ENCODE measurements around the gene SGCD. TPM values are rescaled to one million over a fixed set of nuclear protein-coding genes. Genes with fewer than 3 reads are reported as not detected.

The SGCD gene
- total RNA-seq, 4 donors from 2014 or later, result 0.37 to 3.7 (median 2.4) TPM

- TF ChIP-seq EP300 (IDR thresholded peaks at IDR 0.05; ENCODE audit: low read depth), result no peak
- TF ChIP-seq CTCF (IDR thresholded peaks at IDR 0.05), result no peak
- no peak for TF ChIP-seq POLR2A (IDR thresholded peaks at IDR 0.05)
- no peak for TF ChIP-seq POLR2AphosphoS5 (IDR thresholded peaks at IDR 0.05)
- H3K9me3 ChIP-seq, result no peaks in the 10 kb centered on the region
- no peaks in the 10 kb centered on the region for H3K4me1 ChIP-seq
- H3K4me3 ChIP-seq, result no peak overlapping the region
- no peaks in the 10 kb centered on the region for H3K27me3 ChIP-seq
- DNase-seq, result no peak
- 63 to 82% methylated on average over 1 of the region's 1 CpG for WGBS, 2 donors (ENCODE audit: low coverage in 1 of 2)
- in situ Hi-C loops (cut with MboI; ENCODE audit: low pct_ligation_motif_present in 1 of 4, low pct_unique_long_range_greater_than_20kb in 1 of 4, low sequenced_read_pairs in 3 of 4) (no loop called here), intact Hi-C loops (cut with DNase I; ENCODE audit: low total_unique reads) (no loop called here)
- H3K27ac ChIP-seq, result no peak overlapping the region
- H3K36me3 ChIP-seq, result no peaks in the 10 kb centered on the region
Observed at GRCh38 chr5:156718985-156719384, 392.0 kb downstream of the SGCD start.

- TF ChIP-seq EP300 (IDR thresholded peaks at IDR 0.05; ENCODE audit: low read depth), result no peak
- no peak for TF ChIP-seq CTCF (IDR thresholded peaks at IDR 0.05)
- DNase-seq, result no peak
- Histone ChIP-seq H3K27ac (no peak overlapping the region), H3K4me1 (no peaks in the 10 kb centered on the region), H3K27me3 (no peaks in the 10 kb centered on the region), H3K4me3 (no peak overlapping the region), H3K9me3 (no peaks in the 10 kb centered on the region), H3K36me3 (no peaks in the 10 kb centered on the region)
- in situ Hi-C loops (cut with MboI; ENCODE audit: low pct_ligation_motif_present in 1 of 4, low pct_unique_long_range_greater_than_20kb in 1 of 4, low sequenced_read_pairs in 3 of 4) (no loop called here), intact Hi-C loops (cut with DNase I; ENCODE audit: low total_unique reads) (no loop called here)
Observed at GRCh38 chr5:156722358-156722757, 395.4 kb downstream of the SGCD start.

- Histone ChIP-seq H3K27ac (no peak overlapping the region), H3K4me3 (no peak overlapping the region), H3K9me3 (no peaks in the 10 kb centered on the region), H3K4me1 (no peaks in the 10 kb centered on the region), H3K27me3 (no peaks in the 10 kb centered on the region), H3K36me3 (no peaks in the 10 kb centered on the region)
- DNase-seq, result no peak
- 84% methylated on average over 3 of the region's 3 CpGs; no CpG with 5 or more reads in 1 of the 2 donors for WGBS, 2 donors (ENCODE audit: low coverage in 1 of 2)
- intact Hi-C loops (cut with DNase I; ENCODE audit: low total_unique reads), result no loop called here
- in situ Hi-C loops (cut with MboI; ENCODE audit: low pct_ligation_motif_present in 1 of 4, low pct_unique_long_range_greater_than_20kb in 1 of 4, low sequenced_read_pairs in 3 of 4), result no loop called here
- TF ChIP-seq POLR2AphosphoS5 (IDR thresholded peaks at IDR 0.05), result no peak
- TF ChIP-seq CTCF (IDR thresholded peaks at IDR 0.05), result no peak
- TF ChIP-seq EP300 (IDR thresholded peaks at IDR 0.05; ENCODE audit: low read depth), result no peak
- no peak for TF ChIP-seq POLR2A (IDR thresholded peaks at IDR 0.05)
Observed at GRCh38 chr5:156735477-156735876, 408.5 kb downstream of the SGCD start.

- Histone ChIP-seq H3K36me3 (no peaks in the 10 kb centered on the region), H3K4me3 (no peak overlapping the region), H3K27me3 (no peaks in the 10 kb centered on the region), H3K27ac (no peak overlapping the region), H3K9me3 (no peaks in the 10 kb centered on the region), H3K4me1 (no peaks in the 10 kb centered on the region)
- 73 to 77% methylated on average over 5 of the region's 5 CpGs for WGBS, 2 donors (ENCODE audit: low coverage in 1 of 2)
- intact Hi-C loops (cut with DNase I; ENCODE audit: low total_unique reads) (no loop called here), in situ Hi-C loops (cut with MboI; ENCODE audit: low pct_ligation_motif_present in 1 of 4, low pct_unique_long_range_greater_than_20kb in 1 of 4, low sequenced_read_pairs in 3 of 4) (no loop called here)
- no peak for DNase-seq
- TF ChIP-seq CTCF (IDR thresholded peaks at IDR 0.05), result no peak
- no peak for TF ChIP-seq POLR2A (IDR thresholded peaks at IDR 0.05)
- TF ChIP-seq EP300 (IDR thresholded peaks at IDR 0.05; ENCODE audit: low read depth), result no peak
- TF ChIP-seq POLR2AphosphoS5 (IDR thresholded peaks at IDR 0.05), result no peak
Observed at GRCh38 chr5:156741516-156741915, 414.6 kb downstream of the SGCD start.

Measured in transverse colon (tissue), 4 donors.